NCI-H524 (cell line): ENCODE results near the gene ABHD17C.
A peak's percentile ranks its signal among the peaks of the same experiment; 100 is the strongest.
"Not testable (repeated sequence)": the region's sequence is repeated elsewhere in the genome, so short reads cannot be mapped to it uniquely, and the experiment has no call there.

Experiments
- DNase-seq, 2 experiments: peaks; one replicate each; lab custom pipeline; 2025; lab: John Stamatoyannopoulos, UW

The ABHD17C gene

DNA sequence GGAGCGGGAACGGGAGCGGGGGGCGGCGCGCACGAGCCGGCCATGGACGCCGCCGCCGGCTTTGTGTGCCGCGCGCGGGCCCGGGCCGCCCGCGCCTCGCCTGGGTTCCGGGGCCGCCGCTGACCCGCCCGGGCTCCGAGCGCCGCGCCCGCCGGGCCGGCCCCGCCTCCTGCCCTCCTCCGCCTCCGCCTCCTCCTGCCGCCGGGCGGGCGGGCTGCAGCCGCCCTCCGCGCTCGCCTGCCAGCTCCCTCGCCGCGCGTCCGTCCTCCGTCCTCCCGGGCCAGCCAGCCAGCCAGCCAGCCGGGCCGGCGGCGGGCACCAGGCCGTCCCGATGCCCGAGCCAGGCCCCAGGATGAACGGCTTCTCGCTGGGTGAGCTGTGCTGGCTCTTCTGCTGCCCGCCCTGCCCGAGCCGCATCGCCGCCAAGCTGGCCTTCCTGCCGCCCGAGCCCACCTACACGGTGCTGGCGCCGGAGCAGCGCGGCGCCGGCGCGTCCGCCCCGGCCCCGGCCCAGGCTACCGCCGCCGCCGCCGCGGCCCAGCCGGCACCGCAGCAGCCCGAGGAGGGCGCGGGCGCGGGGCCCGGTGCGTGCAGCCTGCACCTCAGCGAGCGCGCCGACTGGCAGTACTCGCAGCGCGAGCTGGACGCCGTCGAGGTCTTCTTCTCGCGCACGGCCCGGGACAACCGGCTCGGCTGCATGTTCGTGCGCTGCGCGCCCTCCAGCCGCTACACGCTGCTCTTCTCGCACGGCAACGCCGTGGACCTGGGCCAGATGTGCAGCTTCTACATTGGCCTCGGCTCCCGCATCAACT lies at the start of gene ABHD17C:
Gene ABHD17C, plus strand, starts transcription at position 212 of the 812 bp plus-strand sequence. Its CDS starts 120 bp downstream, at position 332.
- peak; percentile 12 to 37 for DNase-seq

DNA sequence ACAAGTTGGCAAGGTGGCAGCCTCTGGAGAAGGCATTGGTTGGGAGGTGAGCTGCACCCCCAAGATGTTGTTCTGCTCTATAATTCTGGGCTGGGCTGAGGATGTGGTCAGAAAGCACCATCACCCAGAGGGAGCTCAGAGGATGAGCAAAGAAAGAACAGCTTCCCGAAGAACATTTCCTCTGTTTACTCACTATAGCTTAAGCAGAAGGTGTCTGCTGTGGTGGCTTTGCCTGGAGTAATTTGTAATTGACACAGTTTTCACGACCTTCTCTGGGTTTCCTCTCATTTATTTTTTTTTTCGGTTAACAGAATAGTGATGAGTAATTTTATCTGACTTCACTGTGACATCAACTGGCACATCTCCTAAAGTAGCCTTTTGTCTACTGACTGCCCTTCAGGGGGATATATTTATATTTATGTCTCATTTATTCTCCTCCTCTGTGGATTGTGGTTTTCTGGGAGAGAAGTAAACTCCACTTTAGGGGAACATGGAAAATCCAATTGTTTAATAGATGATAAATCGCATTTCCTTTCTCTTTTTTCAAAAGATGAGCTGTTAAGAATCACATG lies 49.5 kb upstream of the ABHD17C start:
- no peak for DNase-seq

DNA sequence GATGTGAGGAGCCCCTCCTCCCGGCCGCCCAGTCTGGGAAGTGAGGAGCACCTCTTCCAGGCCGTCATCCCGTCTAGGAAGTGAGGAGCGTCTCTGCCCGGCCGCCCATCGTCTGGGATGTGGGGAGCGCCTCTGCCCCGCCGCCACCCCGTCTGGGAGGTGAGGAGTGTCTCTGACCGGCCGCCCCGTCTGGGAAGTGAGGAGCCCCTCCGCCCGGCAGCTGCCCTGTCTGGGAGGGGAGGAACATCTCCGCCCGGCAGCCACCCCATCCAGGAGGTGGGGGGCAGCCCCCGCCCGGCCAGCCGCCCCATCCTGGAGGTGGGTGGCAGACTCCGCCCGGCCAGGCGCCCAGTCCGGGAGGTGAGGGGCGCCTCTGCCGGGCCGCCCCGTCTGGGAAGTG lies 47.7 kb upstream of the ABHD17C start:
- DNase-seq = not testable (repeated sequence)

DNA sequence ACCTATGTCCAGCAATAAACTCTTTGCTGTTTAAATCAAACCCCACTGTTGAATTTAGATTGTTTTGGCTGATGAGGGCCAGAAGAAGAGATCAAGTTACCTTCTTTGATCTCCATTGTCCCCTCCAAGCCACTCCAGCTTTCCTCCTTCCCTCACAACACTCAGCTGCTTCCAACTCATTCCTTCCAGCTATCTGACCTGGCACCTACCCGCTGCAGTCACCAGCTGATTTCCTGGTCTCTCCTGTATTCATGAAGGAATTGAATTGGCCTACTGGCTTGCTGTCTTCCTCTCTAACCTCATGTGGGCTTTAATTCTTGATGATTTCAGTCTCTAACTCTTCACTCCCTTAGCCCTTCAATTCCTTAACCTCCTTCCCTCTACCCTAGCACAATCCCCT lies 40.8 kb upstream of the ABHD17C start:
- DNase-seq = no peak

DNA sequence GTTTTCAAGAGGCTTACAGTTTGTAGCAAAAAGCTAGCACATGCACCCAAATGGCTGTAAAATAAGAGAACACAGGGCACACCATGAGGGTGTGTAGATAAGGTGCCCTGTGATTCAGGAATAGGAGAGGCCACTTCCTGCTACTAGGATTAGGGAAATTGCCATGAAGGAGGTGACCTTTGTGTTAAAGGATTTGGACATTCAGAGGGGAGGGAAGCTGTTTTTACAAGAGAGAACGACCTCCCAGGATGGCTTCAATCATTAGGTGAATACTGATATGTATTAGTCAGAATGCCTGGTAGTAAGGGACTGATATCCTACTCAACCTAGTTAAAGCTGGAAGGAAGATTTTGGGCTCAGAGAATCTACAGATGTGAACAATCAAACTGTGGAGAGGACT lies 35.7 kb upstream of the ABHD17C start:
- no peak for DNase-seq

DNA sequence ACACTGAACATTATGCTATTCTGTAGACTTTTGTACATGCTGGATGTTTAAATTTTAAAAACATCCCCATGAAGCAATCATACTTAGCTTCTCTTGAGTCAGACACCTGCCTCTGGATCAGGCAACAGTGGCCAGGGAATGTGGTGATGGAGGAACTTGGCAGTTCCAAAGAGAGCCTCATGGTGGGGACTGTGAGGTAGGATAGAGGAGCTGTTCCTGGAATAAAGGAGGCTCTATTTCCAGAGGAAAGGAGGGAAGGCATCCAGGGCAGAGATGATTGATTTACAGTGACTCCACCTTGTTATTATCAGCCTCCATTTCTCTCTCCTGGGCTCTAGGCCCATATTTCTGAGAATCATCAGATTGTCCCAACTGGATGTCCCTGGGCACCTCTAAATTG lies 35.0 kb upstream of the ABHD17C start:
- DNase-seq = no peak

DNA sequence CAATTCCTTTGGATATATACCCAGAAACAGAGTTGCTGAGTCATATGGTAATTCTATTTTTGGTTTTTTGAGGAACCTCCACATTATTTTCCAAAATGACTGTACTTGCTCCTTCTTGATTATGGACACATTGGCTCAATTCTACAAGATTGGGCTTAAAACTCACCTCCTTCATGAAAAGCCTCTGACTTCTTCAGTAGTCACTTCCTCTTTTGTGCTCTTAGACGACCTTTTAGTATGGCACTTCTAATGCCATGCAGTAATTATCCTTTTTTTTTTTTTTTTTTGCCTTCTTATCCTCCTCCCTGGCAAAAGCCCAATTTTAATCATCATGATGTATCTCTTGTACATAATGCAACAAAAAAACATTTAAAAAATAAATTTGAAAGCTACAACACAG lies 33.0 kb upstream of the ABHD17C start:
- DNase-seq = no peak

DNA sequence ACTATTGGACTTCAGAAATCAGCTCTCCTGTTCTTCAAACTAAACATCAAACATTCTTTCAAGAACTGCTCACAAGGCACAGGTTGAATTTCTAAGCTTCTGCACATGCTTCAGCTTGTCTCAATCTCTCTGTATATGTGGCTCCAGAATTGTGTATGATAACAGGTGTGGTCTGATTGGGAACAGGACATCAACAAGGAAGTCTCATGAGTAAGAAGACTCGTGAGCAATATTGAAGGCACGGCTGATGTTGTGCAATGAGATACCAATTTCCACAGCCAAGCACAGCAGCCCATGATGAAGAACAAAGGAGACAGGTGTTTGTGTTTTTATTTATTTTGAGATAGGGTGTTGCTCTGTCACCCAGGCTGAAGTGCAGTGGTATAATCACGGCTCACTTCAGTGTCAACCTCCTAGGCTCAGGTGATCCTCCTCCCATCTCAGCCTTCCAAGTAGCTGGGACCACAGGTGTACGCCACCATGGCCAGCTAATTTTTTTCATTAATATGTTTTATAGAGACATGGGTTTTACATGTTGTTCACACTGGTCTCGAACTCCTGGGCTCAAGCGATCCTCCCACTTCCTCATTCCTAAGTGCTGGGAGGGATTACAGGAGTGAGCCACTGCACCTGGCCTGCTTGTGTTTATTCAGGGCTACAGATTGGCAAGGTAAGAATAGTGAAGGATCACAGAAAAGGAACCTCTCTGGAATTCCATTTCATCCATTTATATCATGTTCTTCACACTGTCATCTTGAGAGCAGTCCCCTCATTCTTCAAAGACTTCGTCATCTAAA lies 32.2 kb upstream of the ABHD17C start:
- no peak for DNase-seq

DNA sequence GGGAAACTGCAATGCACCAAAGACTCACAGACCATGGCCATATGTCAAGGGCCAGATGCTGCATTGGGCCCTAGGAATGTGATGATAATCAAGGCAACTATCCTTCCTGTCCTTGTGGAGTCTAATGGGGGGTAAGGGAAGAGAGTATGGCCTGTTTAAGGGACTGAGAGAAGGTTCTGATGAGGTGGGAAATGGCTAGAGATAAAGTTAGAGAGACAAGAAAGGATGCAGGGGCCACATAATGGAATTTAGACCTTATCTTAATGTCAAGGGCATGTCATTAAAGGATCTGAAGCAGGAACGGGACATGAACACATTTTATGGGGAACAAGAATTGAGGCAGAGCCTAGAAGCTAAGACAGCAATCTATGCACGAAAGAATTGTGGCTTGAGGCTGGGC lies 30.0 kb upstream of the ABHD17C start:
- no peak for DNase-seq

DNA sequence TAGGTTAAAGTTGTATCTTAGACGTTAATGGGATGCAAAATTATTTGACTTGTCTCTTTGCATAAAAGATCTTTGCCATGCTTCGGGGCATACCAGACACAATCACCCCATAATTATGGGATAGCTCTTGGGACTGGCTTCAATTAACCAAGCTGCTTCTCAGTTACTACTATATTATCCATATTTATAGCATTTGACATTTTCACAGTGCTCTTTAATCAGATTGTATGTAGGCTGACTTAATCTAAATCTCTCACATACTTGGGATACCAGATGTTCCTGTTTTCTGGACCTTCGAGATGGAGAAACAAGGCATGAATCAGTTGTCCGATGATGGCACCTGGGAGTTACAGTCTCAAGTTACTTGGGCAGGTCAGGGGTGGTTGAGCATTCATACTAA lies 27.2 kb upstream of the ABHD17C start:
- peak in 1 of 2 experiments; percentile 49 for DNase-seq

DNA sequence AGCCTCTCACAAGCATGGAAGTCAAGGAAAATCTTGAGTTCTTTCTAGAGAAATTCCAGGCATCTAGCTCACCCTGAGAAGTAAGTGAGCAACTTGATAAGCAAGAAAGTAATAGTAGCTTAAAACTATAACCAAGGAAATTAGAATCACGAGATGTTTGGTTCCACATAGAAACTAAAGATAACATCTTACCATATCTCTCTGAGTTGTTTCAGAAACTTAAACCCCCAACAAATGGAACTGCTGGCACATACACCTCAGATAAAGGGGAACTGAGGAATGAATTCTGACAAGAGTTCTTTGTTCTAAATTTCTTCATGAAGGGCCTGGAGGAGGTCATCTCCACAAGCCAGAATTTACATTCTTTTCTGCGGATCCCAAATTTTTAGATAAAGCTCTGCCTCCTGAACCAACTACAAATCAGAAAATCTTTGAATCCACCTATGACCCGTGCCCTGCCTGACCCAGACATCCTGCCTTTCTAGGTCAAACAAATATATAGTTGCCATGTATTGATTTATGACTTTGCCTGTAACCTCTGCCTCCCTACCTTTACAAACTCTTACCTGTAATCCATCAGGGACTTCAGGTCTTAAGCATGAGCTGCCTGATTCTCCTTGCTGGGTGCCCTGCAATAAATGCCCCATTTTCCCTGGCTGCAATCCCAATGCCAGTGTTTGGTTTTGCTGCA lies 26.4 kb upstream of the ABHD17C start:
- DNase-seq = no peak

DNA sequence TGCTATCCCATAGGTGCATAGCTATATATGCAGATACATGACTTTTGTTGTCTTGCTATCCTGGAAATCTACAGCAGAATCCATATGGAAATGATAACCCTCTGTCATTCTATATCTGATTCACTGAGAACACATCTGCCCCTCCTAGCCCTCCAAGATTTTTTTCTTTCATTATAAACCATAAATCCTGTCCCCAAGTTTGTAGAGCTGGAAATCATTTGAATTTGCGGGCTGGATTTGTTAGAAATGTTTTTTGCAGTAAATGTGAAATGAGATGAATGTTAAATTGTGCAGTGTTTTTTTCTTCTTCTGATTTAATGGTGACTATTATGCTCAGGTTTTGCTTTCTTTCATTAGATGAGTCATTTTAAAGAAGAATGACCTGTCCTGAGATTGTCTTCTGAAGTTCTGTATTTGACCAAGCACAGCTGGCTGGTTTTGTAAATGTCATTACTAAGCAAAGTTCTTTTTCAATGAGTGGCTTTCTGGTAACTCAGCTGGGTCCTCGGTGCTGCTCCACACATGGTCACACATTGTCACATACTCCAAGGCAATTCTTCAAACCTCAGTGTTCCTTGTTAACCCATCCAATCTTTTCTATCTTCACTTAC lies 25.3 kb upstream of the ABHD17C start:
- no peak for DNase-seq

DNA sequence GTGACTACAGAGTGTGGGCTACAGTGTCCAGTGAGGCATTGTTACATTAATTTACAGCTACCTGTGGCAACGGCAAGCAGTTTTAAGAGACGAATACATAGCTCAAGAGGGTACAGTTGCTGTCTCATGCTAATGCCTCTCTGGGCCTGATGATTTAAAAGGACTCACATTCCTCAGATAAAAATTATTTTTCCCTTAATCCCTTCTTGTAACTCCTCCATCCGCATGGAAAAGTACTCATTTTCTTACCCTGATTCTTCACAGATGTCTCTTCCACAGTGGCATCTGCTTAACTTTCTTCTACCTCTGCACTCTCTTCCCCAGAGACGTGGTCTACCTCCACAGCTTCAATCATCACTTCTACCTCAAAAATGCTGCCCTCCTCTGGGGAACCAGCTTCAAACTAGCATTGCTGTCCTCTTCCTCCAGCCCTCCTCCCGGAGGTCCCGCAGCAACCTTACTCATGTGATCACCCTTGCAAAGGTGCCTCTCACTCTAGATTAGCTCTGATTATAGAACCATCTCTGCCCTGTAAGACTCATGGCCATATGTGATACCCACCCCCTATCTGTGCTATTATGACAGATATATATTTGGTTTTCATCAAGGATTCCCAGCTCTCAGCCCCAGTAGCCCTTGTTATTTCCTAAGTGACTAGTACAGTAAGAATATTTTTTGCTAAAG lies 21.4 kb upstream of the ABHD17C start:
- peak in 1 of 2 experiments; percentile 37 for DNase-seq

DNA sequence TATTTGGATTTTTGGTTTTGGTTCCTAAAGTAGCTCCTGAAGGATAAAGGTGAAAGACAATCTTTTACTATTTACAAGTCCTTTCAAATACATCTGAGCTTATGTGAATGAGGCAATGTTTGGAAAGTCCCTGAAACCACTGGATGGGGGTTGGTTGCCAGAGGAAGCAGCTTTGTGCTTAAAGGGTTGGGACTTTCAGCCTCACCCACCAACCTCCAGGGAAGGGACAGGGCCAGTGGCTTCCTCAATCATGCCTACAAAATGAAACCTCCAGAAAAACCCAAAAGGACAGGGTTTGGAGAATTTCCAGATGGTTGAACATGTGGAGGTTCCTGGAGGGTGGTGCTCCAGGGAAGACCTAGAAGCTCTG lies 20.9 kb upstream of the ABHD17C start:
- no peak for DNase-seq

DNA sequence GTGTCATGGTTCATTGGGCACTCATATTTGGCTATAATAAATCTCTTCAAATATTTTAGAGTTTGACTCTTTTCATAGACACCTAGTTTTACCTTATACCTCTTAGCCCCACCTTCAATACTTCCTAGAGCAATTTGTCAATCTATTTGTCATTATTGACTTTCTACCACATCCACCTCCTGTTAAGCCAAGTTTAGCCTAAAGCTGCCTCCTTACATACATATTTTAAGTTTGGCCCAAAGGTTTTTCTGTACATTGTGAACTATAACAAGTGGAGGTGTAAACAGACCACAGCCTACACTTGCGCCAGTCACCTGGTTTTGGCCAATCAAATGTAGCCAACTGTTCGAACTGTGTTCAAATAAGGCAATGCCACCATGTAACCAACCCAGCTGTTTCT lies 18.1 kb upstream of the ABHD17C start:
- no peak for DNase-seq

DNA sequence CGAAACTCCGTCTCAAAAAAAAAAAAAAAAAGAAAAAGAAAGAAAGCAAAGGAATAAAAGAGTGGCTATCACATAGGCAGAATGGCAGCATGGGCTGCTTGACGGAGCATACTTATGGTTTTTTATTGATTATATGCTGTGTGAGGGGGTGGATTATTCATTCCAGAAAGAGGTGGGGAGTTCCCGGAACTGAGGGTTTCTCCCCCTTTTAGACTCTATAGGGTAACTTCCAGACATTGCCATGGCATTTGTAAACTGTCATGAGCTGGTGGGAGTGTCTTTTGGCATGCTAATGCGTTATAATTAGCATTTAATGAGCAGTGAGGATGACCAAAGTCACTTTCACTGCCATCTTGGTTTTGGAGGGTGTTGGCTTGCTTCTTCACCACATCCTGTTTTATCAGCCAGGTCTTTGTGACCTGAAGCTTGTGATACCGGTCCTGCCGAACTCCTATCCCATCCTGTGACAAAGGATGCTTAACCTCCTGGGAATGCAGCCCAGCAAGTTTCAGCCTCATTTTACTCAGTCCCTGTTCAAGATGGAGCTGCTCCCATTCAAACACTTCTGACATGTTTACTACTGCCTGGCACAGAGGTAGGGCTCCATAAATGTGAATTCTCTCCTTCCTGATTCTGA lies 15.8 kb upstream of the ABHD17C start:
- no peak for DNase-seq

DNA sequence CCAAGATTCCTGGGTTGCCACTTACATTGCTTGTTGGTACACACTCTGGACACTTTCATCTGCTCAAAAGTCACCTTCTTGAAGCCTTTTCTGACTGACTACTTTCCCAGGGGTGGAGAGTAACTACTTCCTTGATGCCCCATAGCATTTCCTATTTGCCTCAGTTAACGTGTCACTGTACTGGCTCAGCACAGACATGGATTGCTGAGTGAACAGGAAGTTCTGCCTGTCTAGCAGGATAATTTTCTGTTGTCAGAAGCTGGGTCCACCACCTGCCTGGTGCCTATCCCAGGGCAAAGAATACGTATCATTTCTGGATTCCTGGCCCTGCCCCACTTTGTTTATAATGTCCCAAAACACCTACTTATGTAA lies 15.3 kb upstream of the ABHD17C start:
- no peak for DNase-seq

DNA sequence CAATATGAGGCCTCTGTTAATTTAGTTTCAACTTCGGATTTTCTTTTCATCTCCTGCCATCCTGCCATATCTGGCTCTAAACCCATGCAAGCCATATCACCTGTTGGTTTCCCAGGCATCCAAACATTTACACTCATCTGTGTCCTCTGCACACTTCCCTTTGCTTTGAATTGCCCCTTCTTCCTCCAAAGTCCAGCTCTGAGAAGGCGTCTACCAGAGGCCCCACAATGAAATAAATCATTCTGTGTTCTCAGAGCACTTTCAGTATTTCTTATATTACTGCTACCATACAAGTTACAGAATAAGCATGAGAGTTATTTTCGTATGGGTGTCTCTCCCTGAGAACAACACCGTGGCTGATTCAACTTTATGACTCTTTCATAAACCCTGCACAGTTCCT lies 12.9 kb upstream of the ABHD17C start:
- no peak for DNase-seq

DNA sequence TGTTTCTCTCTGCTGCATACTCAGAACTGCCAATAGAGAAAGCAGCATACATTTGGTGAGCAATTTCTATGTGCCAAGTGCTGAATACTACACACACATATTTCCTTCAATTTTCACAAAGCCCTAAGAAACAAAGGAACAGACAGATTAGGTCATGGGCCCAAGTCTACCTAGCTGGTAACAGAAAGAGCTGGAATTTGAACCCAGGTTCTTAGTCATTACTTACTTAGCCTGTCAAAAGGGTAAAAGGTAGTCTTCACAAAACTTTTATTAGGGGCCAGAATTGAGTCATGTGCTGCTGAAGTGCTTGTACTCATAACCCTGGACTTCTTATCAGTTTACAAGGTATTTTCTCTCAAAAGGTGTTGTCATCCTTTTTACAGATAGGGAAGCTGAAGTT lies 10.4 kb upstream of the ABHD17C start:
- DNase-seq = no peak

DNA sequence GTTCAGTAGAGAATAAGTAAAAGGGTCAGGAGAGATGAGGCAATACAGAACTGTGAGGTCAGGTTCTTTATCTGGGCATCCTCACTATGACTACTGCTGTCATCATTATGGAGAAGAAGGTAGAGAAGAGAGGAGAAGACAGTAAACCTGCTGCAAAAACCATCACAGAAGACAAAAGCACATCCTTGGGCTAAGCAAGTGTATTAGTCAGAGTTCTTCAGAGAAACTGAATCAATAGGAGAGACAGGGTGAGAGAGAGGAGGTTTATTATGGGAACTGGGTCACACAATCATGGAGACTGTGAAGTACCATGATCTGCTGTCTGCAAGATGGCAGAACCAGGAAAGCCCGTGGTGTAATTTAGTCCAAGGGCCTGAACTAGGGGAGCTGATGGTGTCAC lies 9.5 kb upstream of the ABHD17C start:
- DNase-seq = no peak

DNA sequence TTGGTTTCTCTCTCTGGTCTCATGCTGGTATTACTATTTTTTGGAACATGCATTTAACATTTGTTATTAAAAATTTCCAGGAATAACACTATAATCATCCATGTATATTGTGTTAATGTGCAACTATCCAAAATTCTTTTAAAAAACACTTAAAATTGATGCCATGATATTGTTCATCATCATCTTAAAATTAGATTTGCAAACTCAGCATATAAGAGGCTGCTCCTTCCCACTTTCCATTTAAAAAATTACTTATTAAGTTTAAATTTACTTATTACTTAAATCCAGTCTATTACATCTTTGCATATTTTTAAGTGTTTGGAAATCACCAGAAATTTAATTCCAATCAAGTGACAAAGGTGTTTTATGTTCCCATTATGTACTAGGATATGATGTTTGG lies 5.8 kb upstream of the ABHD17C start:
- no peak for DNase-seq
